Hepatic stellate cell (primary cell): ENCODE results near the gene HTD2.
"Not testable (repeated sequence)": the region's sequence is repeated elsewhere in the genome, so short reads cannot be mapped to it uniquely, and the experiment has no call there.

Source experiments
- DNase-seq: peaks from one replicate; pipeline ENCODE4 v3.0.0; 2011; ENCODE audit warnings: low spot score

Gene HTD2

GRCh38 chr3:58305882-58306711 is at the start of gene HTD2, which contains the start of gene RPP14:
TSS of gene HTD2 (plus strand) at chr3:58306520. CDS start at chr3:58317614, 11,094 bp downstream.
TSS of gene RPP14 (plus strand) at chr3:58306245. CDS start at chr3:58310330, 4,085 bp downstream.
- peak; percentile 95 for DNase-seq

GRCh38 chr3:58258392-58259055 is 47.8 kb upstream of the HTD2 start:
- no peak for DNase-seq

- DNase-seq: peak; percentile 75
Observed at GRCh38 chr3:58260261-58260731, 46.0 kb upstream of the HTD2 start.

- peak; percentile 30 for DNase-seq
Observed at GRCh38 chr3:58260733-58261132, 45.6 kb upstream of the HTD2 start.

- DNase-seq: no peak
Observed at GRCh38 chr3:58261954-58262666, 44.2 kb upstream of the HTD2 start.

GRCh38 chr3:58266577-58266976 is 39.7 kb upstream of the HTD2 start:
- DNase-seq: no peak

- not testable (repeated sequence) for DNase-seq
Observed at GRCh38 chr3:58267543-58267942, 38.8 kb upstream of the HTD2 start.

- no peak for DNase-seq
Observed at GRCh38 chr3:58269356-58269755, 37.0 kb upstream of the HTD2 start.

- no peak for DNase-seq
Observed at GRCh38 chr3:58270485-58270884, 35.8 kb upstream of the HTD2 start.

- peak; percentile 81 for DNase-seq
Observed at GRCh38 chr3:58271901-58272501, 34.3 kb upstream of the HTD2 start.

- no peak for DNase-seq
Observed at GRCh38 chr3:58272891-58273290, 33.4 kb upstream of the HTD2 start.

- not testable (repeated sequence) for DNase-seq
Observed at GRCh38 chr3:58273362-58273761, 33.0 kb upstream of the HTD2 start.

GRCh38 chr3:58274027-58274614 is 32.2 kb upstream of the HTD2 start:
- no peak for DNase-seq

- DNase-seq: no peak
Observed at GRCh38 chr3:58281069-58281468, 25.3 kb upstream of the HTD2 start.

GRCh38 chr3:58285334-58285733 is 21.0 kb upstream of the HTD2 start:
- no peak for DNase-seq

GRCh38 chr3:58287354-58287753 is 19.0 kb upstream of the HTD2 start:
- DNase-seq: no peak

- no peak for DNase-seq
Observed at GRCh38 chr3:58288011-58288728, 18.1 kb upstream of the HTD2 start.

GRCh38 chr3:58288964-58289613 is 17.2 kb upstream of the HTD2 start:
- DNase-seq: not testable (repeated sequence)

GRCh38 chr3:58290446-58290845 is 15.9 kb upstream of the HTD2 start:
- not testable (repeated sequence) for DNase-seq

GRCh38 chr3:58291671-58292338 is 14.5 kb upstream of the HTD2 start:
- no peak for DNase-seq
